Activated CD4-positive, CD25-positive, alpha-beta regulatory T cell (primary cell): Measurements from ENCODE around the gene GTSE1.

Source experiments
- DNase-seq, 4 experiments: peaks; one replicate each; lab custom pipeline; 2025; lab: John Stamatoyannopoulos, UW

GTSE1 gene

GRCh38 chr22:46328797-46329196, 32.1 kb downstream of the GTSE1 start:
- DNase-seq = no peak

- no peak for DNase-seq
Observed at GRCh38 chr22:46329616-46330015, 32.9 kb downstream of the GTSE1 start.

- no peak for DNase-seq
Observed at GRCh38 chr22:46330426-46330825, 33.8 kb downstream of the GTSE1 start.

- no peak for DNase-seq
Observed at GRCh38 chr22:46331496-46331895, 34.8 kb downstream of the GTSE1 start.

GRCh38 chr22:46335201-46336118, 38.8 kb downstream of the GTSE1 start, which contains the start of gene TRMU:
Gene TRMU (plus strand): TSS chr22:46335714. CDS start chr22:46335765, 51 bp downstream.
- peak; percentile 54 to 60 (median 54) for DNase-seq

- no peak for DNase-seq
Observed at GRCh38 chr22:46336119-46337078, 39.7 kb downstream of the GTSE1 start.

- DNase-seq = no peak
Observed at GRCh38 chr22:46337870-46338269, 41.2 kb downstream of the GTSE1 start.

GRCh38 chr22:46338636-46339035, 42.0 kb downstream of the GTSE1 start:
- no peak for DNase-seq

GRCh38 chr22:46339956-46340355, 43.3 kb downstream of the GTSE1 start:
- no peak for DNase-seq

- DNase-seq = no peak
Observed at GRCh38 chr22:46340676-46341075, 44.0 kb downstream of the GTSE1 start.

- no peak for DNase-seq
Observed at GRCh38 chr22:46346680-46347405, 50.2 kb downstream of the GTSE1 start.

- no peak for DNase-seq
Observed at GRCh38 chr22:46347646-46348045, 51.0 kb downstream of the GTSE1 start.

GRCh38 chr22:46348099-46348695, 51.5 kb downstream of the GTSE1 start:
- no peak for DNase-seq

GRCh38 chr22:46349238-46349637, 52.6 kb downstream of the GTSE1 start:
- DNase-seq = no peak

- DNase-seq = no peak
Observed at GRCh38 chr22:46349681-46350080, 53.0 kb downstream of the GTSE1 start.

GRCh38 chr22:46350121-46350520, 53.5 kb downstream of the GTSE1 start:
- no peak for DNase-seq

GRCh38 chr22:46350646-46351045, 54.0 kb downstream of the GTSE1 start:
- DNase-seq = no peak

GRCh38 chr22:46351131-46351735, 54.6 kb downstream of the GTSE1 start:
- DNase-seq = no peak

- no peak for DNase-seq
Observed at GRCh38 chr22:46351767-46352166, 55.1 kb downstream of the GTSE1 start.

GRCh38 chr22:46352276-46352675, 55.6 kb downstream of the GTSE1 start:
- DNase-seq = no peak
